Hepatocyte (in vitro differentiated cells): ENCODE results near the gene WNT4.

ENCODE experiments used
- EZH2phosphoT487 ChIP-seq: fragments of 200-600 bp; sonication (generic); IDR thresholded peaks from one replicate; pipeline ENCODE4 v1.6.1; 2018; ENCODE audit warnings: antibody characterized with exemption, mild to moderate bottlenecking, low read depth, moderate library complexity; ENCODE audit not compliant: unreplicated experiment, severe bottlenecking
- TF ChIP-seq, protein P1 (sequence below): fragments of 200-600 bp; sonication (generic); IDR thresholded peaks from 2 replicates; pipeline ENCODE4 v1.5.1; 2016; ENCODE audit warnings: antibody characterized with exemption, mild to moderate bottlenecking; ENCODE audit not compliant: poor library complexity

GRCh38 chr1:22112554-22112953, 30.3 kb downstream of the WNT4 start:
- TF ChIP-seq, protein P1, sequence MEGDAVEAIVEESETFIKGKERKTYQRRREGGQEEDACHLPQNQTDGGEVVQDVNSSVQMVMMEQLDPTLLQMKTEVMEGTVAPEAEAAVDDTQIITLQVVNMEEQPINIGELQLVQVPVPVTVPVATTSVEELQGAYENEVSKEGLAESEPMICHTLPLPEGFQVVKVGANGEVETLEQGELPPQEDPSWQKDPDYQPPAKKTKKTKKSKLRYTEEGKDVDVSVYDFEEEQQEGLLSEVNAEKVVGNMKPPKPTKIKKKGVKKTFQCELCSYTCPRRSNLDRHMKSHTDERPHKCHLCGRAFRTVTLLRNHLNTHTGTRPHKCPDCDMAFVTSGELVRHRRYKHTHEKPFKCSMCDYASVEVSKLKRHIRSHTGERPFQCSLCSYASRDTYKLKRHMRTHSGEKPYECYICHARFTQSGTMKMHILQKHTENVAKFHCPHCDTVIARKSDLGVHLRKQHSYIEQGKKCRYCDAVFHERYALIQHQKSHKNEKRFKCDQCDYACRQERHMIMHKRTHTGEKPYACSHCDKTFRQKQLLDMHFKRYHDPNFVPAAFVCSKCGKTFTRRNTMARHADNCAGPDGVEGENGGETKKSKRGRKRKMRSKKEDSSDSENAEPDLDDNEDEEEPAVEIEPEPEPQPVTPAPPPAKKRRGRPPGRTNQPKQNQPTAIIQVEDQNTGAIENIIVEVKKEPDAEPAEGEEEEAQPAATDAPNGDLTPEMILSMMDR = no peak
- TF ChIP-seq EZH2phosphoT487 = no peak
